DOHH2 (cell line): ENCODE results near the gene CBX4.

ENCODE experiments used
- EZH2phosphoT487 ChIP-seq: fragments of 200-600 bp; sonication (generic); IDR thresholded peaks from 2 replicates; pipeline ENCODE4 v1.6.1; 2017; ENCODE audit warnings: borderline replicate concordance, mild to moderate bottlenecking, antibody characterized with exemption, low read length, moderate library complexity, mixed read lengths
- TF ChIP-seq, protein P1 (sequence below): fragments of 200-600 bp; sonication (generic); IDR thresholded peaks from one replicate; pipeline ENCODE4 v1.5.1; 2014; ENCODE audit warnings: antibody characterized with exemption, mild to moderate bottlenecking, low read depth, low read length; ENCODE audit not compliant: poor library complexity, severe bottlenecking

DNA sequence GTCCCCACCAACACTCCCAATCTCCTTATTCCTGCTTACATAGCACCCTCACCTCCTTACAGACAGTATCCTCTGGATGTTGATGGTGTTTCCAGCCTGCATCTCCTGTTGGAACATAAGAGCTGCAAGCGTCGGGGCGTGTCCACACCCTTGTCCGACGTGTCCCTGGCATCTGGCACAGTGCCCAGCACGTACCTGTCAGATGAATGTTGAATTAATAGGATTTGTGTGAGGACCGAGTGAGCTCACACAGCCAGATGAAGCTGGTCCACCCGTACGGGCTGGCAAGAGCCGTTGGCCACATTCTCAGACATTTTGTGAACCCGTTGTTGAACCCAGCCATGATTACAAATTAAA lies 12.2 kb upstream of the CBX4 start:
- TF ChIP-seq, protein P1, sequence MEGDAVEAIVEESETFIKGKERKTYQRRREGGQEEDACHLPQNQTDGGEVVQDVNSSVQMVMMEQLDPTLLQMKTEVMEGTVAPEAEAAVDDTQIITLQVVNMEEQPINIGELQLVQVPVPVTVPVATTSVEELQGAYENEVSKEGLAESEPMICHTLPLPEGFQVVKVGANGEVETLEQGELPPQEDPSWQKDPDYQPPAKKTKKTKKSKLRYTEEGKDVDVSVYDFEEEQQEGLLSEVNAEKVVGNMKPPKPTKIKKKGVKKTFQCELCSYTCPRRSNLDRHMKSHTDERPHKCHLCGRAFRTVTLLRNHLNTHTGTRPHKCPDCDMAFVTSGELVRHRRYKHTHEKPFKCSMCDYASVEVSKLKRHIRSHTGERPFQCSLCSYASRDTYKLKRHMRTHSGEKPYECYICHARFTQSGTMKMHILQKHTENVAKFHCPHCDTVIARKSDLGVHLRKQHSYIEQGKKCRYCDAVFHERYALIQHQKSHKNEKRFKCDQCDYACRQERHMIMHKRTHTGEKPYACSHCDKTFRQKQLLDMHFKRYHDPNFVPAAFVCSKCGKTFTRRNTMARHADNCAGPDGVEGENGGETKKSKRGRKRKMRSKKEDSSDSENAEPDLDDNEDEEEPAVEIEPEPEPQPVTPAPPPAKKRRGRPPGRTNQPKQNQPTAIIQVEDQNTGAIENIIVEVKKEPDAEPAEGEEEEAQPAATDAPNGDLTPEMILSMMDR, result no peak
- TF ChIP-seq EZH2phosphoT487, result no peak
